Activated CD8-positive, alpha-beta T cell treated with anti-CD3 and anti-CD28 coated beads for 36 hours (primary cell): Measurements from ENCODE around the gene LEAP2. TPM values are rescaled to one million over a fixed set of nuclear protein-coding genes. Genes with fewer than 3 reads are reported as not detected.
"Not testable (repeated sequence)": the region's sequence is repeated elsewhere in the genome, so short reads cannot be mapped to it uniquely, and the experiment has no call there.

Experiments used
- ATAC-seq: fragments of 200-7000 bp; cut with Tn5 transposase; one replicate; pipeline ENCODE4 v1.10.0; 2021; ENCODE audit warnings: mild to moderate bottlenecking, moderate library complexity
- CTCF ChIA-PET: fragments of 350-600 bp; sonication (Branson Sonifier 250); formaldehyde crosslinking; loops from one replicate; lab custom pipeline; 2021; ENCODE audit warnings: antibody characterized with exemption; lab: Charles Lee
- POLR2A ChIA-PET: fragments of 350-600 bp; sonication (Branson Sonifier 250); formaldehyde crosslinking; loops from one replicate; lab custom pipeline; 2021; ENCODE audit warnings: antibody characterized with exemption; lab: Charles Lee
- DNase-seq: peaks from one replicate; pipeline ENCODE4 v3.0.0-alpha.2; 2020
- H3K27ac Mint-ChIP-seq: one replicate; pipeline ENCODE4 v1.8.0; 2021; ENCODE audit warnings: mild to moderate bottlenecking, mixed read lengths
- H3K27me3 Mint-ChIP-seq: one replicate; pipeline ENCODE4 v1.8.0; 2021; ENCODE audit warnings: mixed read lengths
- H3K36me3 Mint-ChIP-seq: one replicate; pipeline ENCODE4 v1.8.0; 2021; ENCODE audit warnings: low read depth, mixed read lengths
- H3K4me1 Mint-ChIP-seq: one replicate; pipeline ENCODE4 v1.8.0; 2021; ENCODE audit warnings: low read depth, mixed read lengths
- H3K4me3 Mint-ChIP-seq: one replicate; pipeline ENCODE4 v1.8.0; 2021; ENCODE audit warnings: mild to moderate bottlenecking, moderate library complexity, mixed read lengths
- H3K9me3 Mint-ChIP-seq: one replicate; pipeline ENCODE4 v1.8.0; 2021; ENCODE audit warnings: mixed read lengths
- CTCF ChIP-seq: fragments of 200-600 bp; IDR thresholded peaks from one replicate; pipeline ENCODE4 v1.8.0; 2022; ENCODE audit warnings: antibody characterized with exemption, mild to moderate bottlenecking
- intact Hi-C: fragments of 100-400 bp; cut with micrococcal nuclease; formaldehyde crosslinking; loops from one replicate; pipeline ENCODE4 v1.10.0; 2022
- total RNA-seq, 2 experiments: library from RNA; stranded (reverse); gene quantifications; one replicate each; pipeline ENCODE4 v1.2.3, GENCODE V29; 2021

LEAP2 gene
- total RNA-seq, 2 experiments from 2014 or later: 3.0 to 3.5 TPM

GRCh38 chr5:132850066-132850465, 23.4 kb upstream of the LEAP2 start:
- CTCF ChIA-PET: no interaction called here
- Mint-ChIP-seq H3K27me3 (peaks cover 3% of the 10 kb centered on the region), H3K27ac (no peak overlapping the region), H3K9me3 (no peaks in the 10 kb centered on the region), H3K36me3 (no peaks in the 10 kb centered on the region), H3K4me3 (no peak overlapping the region), H3K4me1 (peaks cover 3% of the 10 kb centered on the region)
- TF ChIP-seq CTCF: no peak
- intact Hi-C loops: no loop called here
- POLR2A ChIA-PET: interaction anchor here (0.9 to 1.1 kb wide), 2 partner anchors 9 to 55 kb away, joined by 3 read pairs; no protein-coding TSS in a partner anchor
- DNase-seq: no peak
- no peak for ATAC-seq

GRCh38 chr5:132853323-132853722, 20.1 kb upstream of the LEAP2 start:
- Mint-ChIP-seq H3K9me3 (no peaks in the 10 kb centered on the region), H3K4me3 (no peak overlapping the region), H3K4me1 (peaks cover 3% of the 10 kb centered on the region), H3K27me3 (peaks cover 10% of the 10 kb centered on the region), H3K27ac (no peak overlapping the region), H3K36me3 (no peaks in the 10 kb centered on the region)
- intact Hi-C loops: no loop called here
- ChIA-PET POLR2A (no interaction called here), CTCF (interaction anchor here (1.4 to 1.9 kb wide), 2 partner anchors 10 to 23 kb away, joined by 4 to 6 read pairs; partner anchors contain the start of gene SHROOM1)
- TF ChIP-seq CTCF: no peak
- DNase-seq: no peak
- no peak for ATAC-seq

- ChIA-PET CTCF (interaction anchor here (0.7 to 1.9 kb wide), 8 partner anchors 8 to 107 kb away, joined by 3 to 6 read pairs (median 4); partner anchors contain the start of genes CCNI2, GDF9, SHROOM1 and UQCRQ), POLR2A (interaction anchor here (1.6 kb wide), 1 partner anchor 12 kb away, joined by 5 read pairs; no protein-coding TSS in a partner anchor)
- peaks cover 10% of the 10 kb centered on the region for H3K27me3 Mint-ChIP-seq
- intact Hi-C loops: no loop called here
- no peak overlapping the region for H3K27ac Mint-ChIP-seq
- ATAC-seq (no peak), DNase-seq (no peak)
- no peak for TF ChIP-seq CTCF
- no peak overlapping the region for H3K4me3 Mint-ChIP-seq
- no peaks in the 10 kb centered on the region for H3K36me3 Mint-ChIP-seq
- H3K4me1 Mint-ChIP-seq: peaks cover 3% of the 10 kb centered on the region
- H3K9me3 Mint-ChIP-seq: no peaks in the 10 kb centered on the region
Measured at GRCh38 chr5:132853790-132854189, 19.7 kb upstream of the LEAP2 start.

GRCh38 chr5:132854301-132854700, 19.2 kb upstream of the LEAP2 start:
- intact Hi-C loops: no loop called here
- TF ChIP-seq CTCF: no peak
- ATAC-seq: no peak
- DNase-seq: no peak
- Mint-ChIP-seq H3K9me3 (no peaks in the 10 kb centered on the region), H3K4me1 (peaks cover 1% of the 10 kb centered on the region), H3K36me3 (no peaks in the 10 kb centered on the region), H3K4me3 (no peak overlapping the region), H3K27me3 (peaks cover 10% of the 10 kb centered on the region), H3K27ac (no peak overlapping the region)
- ChIA-PET POLR2A (interaction anchor here (1.6 kb wide), 1 partner anchor 11 kb away, joined by 5 read pairs; no protein-coding TSS in a partner anchor), CTCF (interaction anchor here (0.7 to 1.9 kb wide), 9 partner anchors 9 to 107 kb away, joined by 3 to 6 read pairs (median 4); partner anchors contain the start of genes CCNI2, GDF9, SHROOM1 and UQCRQ)

GRCh38 chr5:132854992-132855391, 18.5 kb upstream of the LEAP2 start:
- DNase-seq, H3K4me3 Mint-ChIP-seq, ATAC-seq, H3K27ac Mint-ChIP-seq, H3K9me3 Mint-ChIP-seq, intact Hi-C loops, H3K4me1 Mint-ChIP-seq, H3K36me3 Mint-ChIP-seq: not testable (repeated sequence)
- ChIA-PET CTCF (interaction anchor here (1.1 to 1.9 kb wide), 6 partner anchors 10 to 108 kb away, joined by 3 to 5 read pairs (median 4); partner anchors contain the start of genes CCNI2, GDF9, SHROOM1 and UQCRQ), POLR2A (interaction anchor here (1.6 kb wide), 1 partner anchor 11 kb away, joined by 5 read pairs; no protein-coding TSS in a partner anchor)
- H3K27me3 Mint-ChIP-seq: peaks cover 10% of the 10 kb centered on the region
